NCI-H128 (cell line): ENCODE results near the gene RGS8.
"Not testable (repeated sequence)": the region's sequence is repeated elsewhere in the genome, so short reads cannot be mapped to it uniquely, and the experiment has no call there.

Experiments
- DNase-seq: peaks from one replicate; lab custom pipeline; 2025; ENCODE audit not compliant: unreplicated experiment; lab: John Stamatoyannopoulos, UW

Gene RGS8

DNA sequence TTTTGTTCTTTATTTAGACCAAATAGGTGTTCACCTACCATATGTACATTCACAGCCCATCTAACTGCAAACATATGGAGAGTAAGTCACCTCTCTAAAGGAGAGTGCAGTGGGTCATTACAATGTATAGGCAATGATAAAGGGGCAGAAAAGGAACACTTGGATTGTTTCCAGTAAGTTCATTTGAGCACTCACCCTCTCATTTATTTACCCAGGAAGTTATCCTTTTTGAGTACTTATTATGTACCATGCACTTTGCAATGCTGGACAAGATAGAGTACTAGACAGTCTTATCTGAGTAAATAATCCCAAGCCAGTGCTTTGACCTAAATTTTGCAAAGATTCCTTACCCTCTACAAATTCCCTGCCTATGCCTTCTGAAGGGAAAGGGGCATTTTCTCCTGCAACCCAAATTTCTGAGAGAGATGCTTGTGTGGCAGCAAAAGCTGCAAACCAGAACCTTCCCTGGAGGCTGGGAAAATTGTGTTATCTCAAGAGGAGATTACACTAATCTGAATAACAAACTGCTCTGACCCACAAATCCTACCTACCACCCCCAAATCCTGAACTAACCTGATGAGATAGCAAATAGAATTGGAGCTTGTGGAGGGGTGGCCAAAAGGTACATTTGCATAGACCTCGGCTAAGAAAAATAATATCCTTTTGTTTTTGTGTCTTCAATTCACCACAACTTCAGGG lies 18.6 kb upstream of the RGS8 start:
- DNase-seq, result no peak

DNA sequence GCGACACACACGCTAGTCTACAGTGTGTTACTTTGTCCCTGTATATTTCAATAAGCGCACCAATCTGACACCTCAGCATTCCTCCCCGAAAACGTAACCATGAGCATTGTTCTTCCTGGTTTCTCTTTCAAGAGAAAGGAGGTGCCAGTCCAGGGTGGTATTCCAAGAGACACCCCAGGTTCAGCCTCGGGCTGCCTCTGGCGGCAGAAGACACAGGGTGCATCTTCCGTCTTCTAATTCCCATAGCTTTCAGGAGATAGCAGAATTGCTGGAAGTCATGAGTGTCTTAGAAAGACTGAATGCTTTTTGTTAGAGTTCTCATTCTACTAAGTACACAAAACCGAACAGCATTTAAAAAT lies 15.9 kb upstream of the RGS8 start:
- DNase-seq, result no peak

DNA sequence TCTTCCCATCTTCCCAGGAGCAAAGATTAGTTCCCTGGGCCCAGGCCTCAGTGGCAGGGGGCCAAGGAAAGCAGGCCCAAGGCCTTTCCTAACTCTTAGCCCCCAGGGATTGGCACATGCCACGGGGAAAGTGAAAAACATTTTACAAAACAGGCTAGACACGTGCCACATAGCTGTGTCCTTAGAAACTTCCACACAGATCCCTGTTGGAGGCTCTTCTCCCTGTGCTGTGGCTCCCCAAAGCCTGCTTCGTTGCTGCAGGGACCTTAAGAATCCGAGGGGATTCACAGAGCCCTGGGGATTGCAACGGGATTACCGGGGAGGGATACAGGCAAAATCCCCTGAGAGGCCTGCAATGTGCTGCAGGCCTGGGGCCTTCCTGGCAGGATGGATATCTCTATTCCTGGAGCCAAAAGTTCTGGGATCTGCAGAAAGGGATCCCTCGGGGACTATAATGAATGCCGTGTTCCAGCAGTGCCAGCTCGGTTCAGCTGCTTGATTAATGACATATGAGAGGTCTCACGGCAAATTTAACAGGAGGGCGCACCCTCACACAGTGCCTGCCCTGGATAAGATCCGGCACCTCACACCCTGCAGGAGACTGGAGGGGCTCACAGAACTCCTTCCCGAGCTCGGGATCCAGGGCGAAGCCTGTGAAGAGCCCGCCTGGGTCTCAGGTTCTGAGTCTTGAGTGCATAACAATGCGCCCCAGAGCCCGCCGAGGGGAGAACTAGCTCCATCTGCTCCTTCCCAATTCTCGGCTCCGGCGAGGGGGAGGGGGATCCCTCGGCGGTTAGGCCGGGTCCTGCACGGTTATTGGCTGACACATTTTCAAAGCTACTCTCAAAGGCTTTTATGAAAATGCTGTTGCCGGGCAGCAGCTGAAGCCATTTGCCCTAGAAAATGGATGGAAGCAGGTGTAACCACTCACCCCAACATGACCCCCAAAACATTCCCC lies 15.3 kb upstream of the RGS8 start:
- DNase-seq, result peak; percentile 77

DNA sequence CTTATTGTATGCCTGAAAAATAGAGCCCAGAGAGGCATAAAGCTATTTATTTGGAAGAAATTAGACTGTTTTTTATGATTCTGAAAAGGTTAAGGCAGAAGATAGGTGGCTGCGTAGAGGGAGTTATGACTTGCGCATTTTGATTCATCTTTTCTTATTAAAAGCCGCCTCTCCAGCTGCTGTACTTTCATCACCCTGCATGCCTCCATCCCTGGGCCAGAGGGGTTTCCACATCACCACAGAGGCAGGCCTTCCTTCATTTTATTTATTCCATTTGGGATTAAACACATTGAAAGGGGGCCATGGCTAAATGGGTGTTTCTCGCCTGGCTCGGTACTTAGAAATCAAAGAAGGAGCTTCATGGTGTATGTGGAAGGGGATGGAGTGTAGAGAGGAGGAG lies 14.6 kb upstream of the RGS8 start:
- no peak for DNase-seq

GRCh38 chr1:182693139-182693538 lies 8.8 kb upstream of the RGS8 start:
- not testable (repeated sequence) for DNase-seq

GRCh38 chr1:182690886-182691443 lies 6.6 kb upstream of the RGS8 start:
- DNase-seq, result no peak

DNA sequence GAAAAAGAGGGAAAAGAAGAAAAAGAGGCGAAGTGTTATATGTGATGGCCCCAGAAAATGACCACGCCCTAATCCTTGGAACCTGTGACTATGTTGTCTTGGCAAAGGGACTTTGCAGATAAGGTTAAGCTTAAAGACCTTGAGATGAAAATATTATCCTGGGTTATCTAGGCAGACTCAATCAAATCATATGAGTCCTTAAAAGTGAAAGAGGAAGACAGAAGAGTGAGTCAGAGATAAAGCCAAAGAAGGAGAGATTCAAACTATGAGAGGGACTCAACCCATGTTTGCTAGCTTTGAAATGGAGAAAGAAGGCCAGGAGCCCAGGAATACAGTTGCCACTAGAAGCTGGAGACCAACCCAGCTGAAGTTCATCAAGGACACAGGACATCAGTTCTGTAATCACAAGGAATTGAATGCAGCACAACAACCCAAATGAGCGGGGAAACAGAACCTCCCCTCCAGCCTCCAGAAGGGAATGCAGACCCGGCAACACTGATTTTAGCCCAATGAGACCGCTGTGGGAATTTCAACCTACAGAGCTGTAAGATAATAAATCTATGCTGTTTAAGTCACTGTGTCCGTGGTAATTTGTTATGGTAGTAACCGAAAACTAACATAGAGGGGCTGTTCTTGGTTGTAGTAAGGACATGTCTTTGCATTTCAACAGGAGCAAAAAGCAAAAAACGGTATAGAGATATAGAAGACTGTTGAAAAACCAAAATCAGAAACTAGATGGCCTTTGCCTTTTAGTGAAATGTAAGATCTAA lies 4.2 kb upstream of the RGS8 start:
- DNase-seq, result no peak

DNA sequence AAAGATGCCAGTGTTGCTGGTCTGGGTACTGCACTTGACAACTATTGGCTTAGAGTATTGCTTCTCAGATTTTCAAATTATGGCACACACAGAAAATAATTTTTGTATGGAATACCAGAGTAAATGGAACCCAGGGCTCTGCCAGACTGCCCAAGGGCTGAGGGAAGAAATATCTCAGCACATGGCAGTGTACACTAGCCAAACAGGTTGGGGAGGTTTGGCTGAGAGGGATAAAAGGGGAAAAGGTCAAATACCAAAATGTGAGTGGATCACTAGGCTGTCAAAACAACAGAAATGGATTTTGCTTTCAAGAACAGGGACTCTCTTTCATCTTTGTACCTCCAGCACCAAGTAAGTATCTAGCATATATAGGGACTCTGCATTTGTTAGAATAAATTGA lies 3.0 kb upstream of the RGS8 start:
- no peak for DNase-seq

GRCh38 chr1:182686446-182686845 lies 2.1 kb upstream of the RGS8 start:
- no peak for DNase-seq

DNA sequence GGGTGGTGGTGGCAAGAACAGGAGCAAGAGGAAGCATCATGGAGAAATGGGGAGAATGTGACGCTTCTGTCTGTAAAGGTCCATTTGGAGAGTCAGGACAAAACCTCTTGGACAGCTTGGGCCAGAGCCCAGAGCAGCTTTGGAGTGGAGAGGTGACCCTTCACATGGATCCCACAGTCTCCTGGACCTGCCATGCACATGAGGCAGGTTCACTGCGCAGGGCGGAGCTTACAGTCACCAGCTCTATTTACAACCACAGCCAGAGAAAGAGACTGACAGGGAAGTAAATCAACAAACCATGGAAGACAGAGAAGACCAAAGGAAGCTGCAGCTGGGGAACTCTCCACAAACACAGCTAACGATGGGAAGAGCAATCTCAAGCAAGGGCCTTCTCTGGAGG lies 828 bp upstream of the RGS8 start:
- no peak for DNase-seq

- DNase-seq, result no peak
Measured at GRCh38 chr1:182682898-182683501, 1.4 kb downstream of the RGS8 start.

DNA sequence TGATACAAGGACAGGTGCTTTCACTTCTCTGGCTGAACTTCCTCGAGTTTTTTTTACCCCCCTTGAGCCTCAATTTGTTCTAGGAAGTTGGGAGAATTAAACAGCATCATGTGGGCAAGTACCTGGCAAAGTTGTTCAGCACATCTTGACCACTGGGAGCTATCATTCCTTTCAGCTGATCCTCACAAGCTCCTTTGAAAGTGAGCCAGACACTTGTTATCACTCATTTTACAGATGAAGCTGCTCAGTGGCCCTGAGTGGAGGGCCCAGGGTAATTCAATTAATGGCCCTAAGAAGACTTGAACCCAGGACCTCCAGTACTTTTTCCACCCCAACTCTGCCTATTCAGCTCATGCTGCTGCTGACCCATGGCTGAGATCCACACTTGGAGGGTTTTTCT lies 2.0 kb downstream of the RGS8 start:
- no peak for DNase-seq

- DNase-seq, result no peak
Measured at GRCh38 chr1:182681568-182681912, 2.8 kb downstream of the RGS8 start.

- DNase-seq, result no peak
Measured at GRCh38 chr1:182680901-182681567, 3.4 kb downstream of the RGS8 start.

- no peak for DNase-seq
Measured at GRCh38 chr1:182680408-182680807, 4.0 kb downstream of the RGS8 start.

- no peak for DNase-seq
Measured at GRCh38 chr1:182679684-182680083, 4.7 kb downstream of the RGS8 start.

GRCh38 chr1:182677397-182678098 lies 6.8 kb downstream of the RGS8 start:
- DNase-seq, result no peak

GRCh38 chr1:182676274-182676673 lies 8.1 kb downstream of the RGS8 start:
- DNase-seq, result no peak

GRCh38 chr1:182674346-182675246 lies 9.8 kb downstream of the RGS8 start:
- no peak for DNase-seq
